ENCODE data around the gene CDIPT. TPM values are rescaled to one million over a fixed set of nuclear protein-coding genes. Genes with fewer than 3 reads are reported as not detected.

The CDIPT gene
- total and polyA plus RNA-seq, 2 of the 13 experiments (the other 11 are each of a cell fraction or from before 2014, with no cell fraction given) = 54.9 to 97.5 TPM

DNA sequence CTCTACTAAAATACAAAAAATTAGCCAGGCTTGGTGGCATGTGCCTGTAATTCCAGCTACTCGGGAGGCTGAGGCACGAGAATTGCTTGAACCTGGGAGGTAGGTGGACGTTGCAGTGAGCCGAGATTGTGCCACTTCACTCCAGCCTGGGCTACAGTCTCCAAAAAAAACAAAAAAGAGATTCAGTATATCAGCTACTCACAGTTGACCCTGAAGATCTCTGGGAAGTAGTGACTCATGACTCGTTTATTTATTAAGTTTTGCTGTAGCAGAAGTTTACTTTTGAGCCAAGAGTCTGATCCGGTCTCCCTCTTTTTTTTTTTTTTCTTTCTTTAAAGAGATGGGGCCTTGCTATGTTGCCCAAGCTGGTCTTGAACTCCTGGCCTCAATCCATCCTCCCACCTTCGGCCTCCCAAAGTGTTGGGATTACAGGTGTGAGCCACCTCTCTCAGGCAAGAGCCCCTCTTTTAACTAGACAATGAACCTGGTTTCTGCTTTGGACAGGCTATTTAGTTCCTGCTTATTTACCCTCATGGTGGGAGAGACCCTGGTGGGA is 38.4 kb downstream of the CDIPT start:
- H3K4me2 ChIP-seq (ENCODE audit: low read depth, low read length) = peak overlapping the region; percentile 5; the same call in 1 of the 2 replicates
- ChIA-PET CTCF (ENCODE audit: low intra/inter-chr PET ratio, low total read pairs) (no interaction called here), POLR2A (interaction anchor here (0.7 to 6.6 kb wide), 8 partner anchors 6 to 149 kb away, joined by 3 to 145 read pairs (median 4); partner anchors contain the start of genes CDIPT, MVP, PAGR1 and SEZ6L2)
- H3K9me3 ChIP-seq (ENCODE audit: low read length) = no peaks in the 10 kb centered on the region
- intact Hi-C loops (cut with micrococcal nuclease; ENCODE audit: unreplicated experiment) = loop anchor here (5.0 kb wide), 1 partner anchor 38 kb away; the partner anchor contains the start of gene CDIPT
- H2AFZ ChIP-seq (ENCODE audit: low read length) = no peak overlapping the region
- no peak overlapping the region for H3K4me3 ChIP-seq (replicated peaks in 1 of 3; ENCODE audit: insufficient read depth in 1 of 3, low read depth in 2 of 3, low read length in 3 of 3)
- no TSS peak for BruUV-seq (replicated peaks)
- no peaks in the 10 kb centered on the region for H3K36me3 ChIP-seq (replicated peaks in 1 of 2; ENCODE audit: control insufficient read depth in 1 of 2, insufficient read depth in 2 of 2, low read length in 2 of 2)
- no peaks in the 10 kb centered on the region; a peak in 1 of 5 replicates for H3K27me3 ChIP-seq (ENCODE audit: control insufficient read depth in 1 of 2, insufficient read depth in 2 of 2, low read length in 2 of 2)
- FAIRE-seq (no peak), DNase-seq (ENCODE audit: low spot score) (no peak), ATAC-seq (no peak)
- H3K79me2 ChIP-seq (ENCODE audit: insufficient read depth, low read length) = peaks cover 11% of the 10 kb centered on the region
- H3K27ac ChIP-seq (ENCODE audit: extremely low read length, insufficient read depth, low read length) = no peak overlapping the region
- TF ChIP-seq ZNF670 (CRISPR knock-in tag; IDR thresholded peaks at IDR 0.05; ENCODE audit: borderline replicate concordance) = no peak
- TF ChIP-seq GATAD2A (CRISPR knock-in tag; IDR thresholded peaks at IDR 0.05) = peak; percentile 19; the same call in 1 of the 2 replicates
- TF ChIP-seq ZNF121 (CRISPR knock-in tag; IDR thresholded peaks at IDR 0.05) = peak; percentile 72
- no peak for TF ChIP-seq KLF12 (CRISPR knock-in tag; IDR thresholded peaks at IDR 0.05; ENCODE audit: borderline replicate concordance)
- peak; percentile 22; the same call in 1 of the 2 replicates for TF ChIP-seq FOSL2 (CRISPR knock-in tag; IDR thresholded peaks at IDR 0.05)
- no peak for TF ChIP-seq ZKSCAN8 (CRISPR knock-in tag; IDR thresholded peaks at IDR 0.05; ENCODE audit: borderline replicate concordance)
- TF ChIP-seq, protein P1, sequence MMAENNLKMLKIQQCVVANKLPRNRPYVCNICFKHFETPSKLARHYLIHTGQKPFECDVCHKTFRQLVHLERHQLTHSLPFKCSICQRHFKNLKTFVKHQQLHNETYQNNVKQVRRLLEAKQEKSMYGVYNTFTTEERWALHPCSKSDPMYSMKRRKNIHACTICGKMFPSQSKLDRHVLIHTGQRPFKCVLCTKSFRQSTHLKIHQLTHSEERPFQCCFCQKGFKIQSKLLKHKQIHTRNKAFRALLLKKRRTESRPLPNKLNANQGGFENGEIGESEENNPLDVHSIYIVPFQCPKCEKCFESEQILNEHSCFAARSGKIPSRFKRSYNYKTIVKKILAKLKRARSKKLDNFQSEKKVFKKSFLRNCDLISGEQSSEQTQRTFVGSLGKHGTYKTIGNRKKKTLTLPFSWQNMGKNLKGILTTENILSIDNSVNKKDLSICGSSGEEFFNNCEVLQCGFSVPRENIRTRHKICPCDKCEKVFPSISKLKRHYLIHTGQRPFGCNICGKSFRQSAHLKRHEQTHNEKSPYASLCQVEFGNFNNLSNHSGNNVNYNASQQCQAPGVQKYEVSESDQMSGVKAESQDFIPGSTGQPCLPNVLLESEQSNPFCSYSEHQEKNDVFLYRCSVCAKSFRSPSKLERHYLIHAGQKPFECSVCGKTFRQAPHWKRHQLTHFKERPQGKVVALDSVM (CRISPR knock-in tag; IDR thresholded peaks at IDR 0.05) = peak; percentile 41
- TF ChIP-seq REL (CRISPR knock-in tag; conservative IDR thresholded peaks at IDR 0.05) = no peak
- 39% methylated on average over 7 of the region's 7 CpGs for WGBS (ENCODE audit: low lambda C conversion rate)
- 0 out of 2 replicates have a peak overlapping the region, but pooled peaks have one; percentile 14 for H3K9ac ChIP-seq (ENCODE audit: insufficient read depth, low read depth, low read length)
- H3K4me1 ChIP-seq (ENCODE audit: insufficient read depth, low read length) = peaks cover 100% of the 10 kb centered on the region
- in situ Hi-C loops (cut with HindIII; ENCODE audit: extremely low pct_ligation_motif_present, low pct_unique_long_range_greater_than_20kb) = loop anchor here (25.0 kb wide), 1 partner anchor 838 kb away; the partner anchor contains the start of genes FBRS and PRR14
- peaks cover 5% of the 10 kb centered on the region; the same call in 1 of the 2 replicates for H4K20me1 ChIP-seq (ENCODE audit: insufficient read depth, low read length)
